Coronary artery (tissue), 2 donors: ENCODE data around the gene SLAMF7.
A peak's percentile ranks its signal among the peaks of the same experiment; 100 is the strongest.

ENCODE experiments used
- DNase-seq: peaks from one replicate; pipeline ENCODE4 v3.0.0-alpha.2; 2017; ENCODE audit warnings: low spot score
- H3K27ac ChIP-seq, 2 donors: fragments of 200-600 bp; sonication (generic); one replicate each; pipeline ENCODE4 v1.5.1; 2016 to 2019
- H3K4me3 ChIP-seq: fragments of 200-600 bp; sonication (generic); 2 replicates; pipeline ENCODE4 v1.5.1; 2016; ENCODE audit warnings: mild to moderate bottlenecking, moderate library complexity
- TF ChIP-seq, protein P1 (sequence below): fragments of 200-600 bp; sonication (generic); IDR thresholded peaks from one replicate; pipeline ENCODE4 v1.5.1; 2019; ENCODE audit warnings: antibody characterized with exemption

The SLAMF7 gene

DNA sequence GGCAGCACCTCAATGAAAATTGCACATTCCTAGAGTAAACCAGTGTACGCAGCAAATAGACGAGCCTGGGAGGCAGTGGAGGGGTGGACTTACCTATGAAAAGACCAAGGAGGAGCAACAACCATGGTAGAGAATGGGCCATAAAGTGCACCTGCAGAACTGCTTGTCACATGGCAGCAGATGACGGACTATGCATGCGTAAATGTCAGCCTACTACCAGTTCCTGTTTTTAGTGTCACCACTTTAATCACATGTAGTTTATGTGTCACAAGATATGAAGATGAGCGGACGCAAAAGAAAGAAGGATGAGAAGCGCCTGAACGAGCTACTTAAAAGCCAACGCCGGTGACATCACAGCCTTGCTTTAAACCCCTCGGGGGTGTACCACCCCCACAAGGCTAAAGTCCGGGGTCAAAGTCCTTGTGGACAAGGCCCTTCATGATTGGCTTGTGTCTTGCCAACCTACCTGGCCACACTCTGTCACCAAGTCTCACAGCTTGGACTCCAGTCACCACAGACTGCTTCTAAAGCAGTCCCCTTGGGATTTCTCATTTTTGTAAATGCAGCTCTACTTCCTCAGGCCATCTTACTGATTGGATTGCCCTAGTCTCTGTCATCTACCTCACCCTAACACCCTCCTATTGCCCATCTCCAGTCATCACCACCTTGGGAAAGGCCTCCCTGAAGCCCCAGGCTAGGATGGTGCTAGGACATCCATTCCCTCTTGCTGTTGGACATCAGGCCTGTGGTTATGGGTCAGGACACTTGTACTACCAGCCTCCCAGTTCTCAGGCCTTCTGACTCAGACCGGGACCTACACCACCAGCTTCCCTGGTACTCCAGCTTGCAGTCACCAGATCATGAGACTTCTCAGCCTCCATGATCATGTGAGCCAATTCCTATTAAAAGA lies 50.9 kb downstream of the SLAMF7 start:
- no peak for DNase-seq
- no peak overlapping the region for H3K4me3 ChIP-seq
- TF ChIP-seq, protein P1, sequence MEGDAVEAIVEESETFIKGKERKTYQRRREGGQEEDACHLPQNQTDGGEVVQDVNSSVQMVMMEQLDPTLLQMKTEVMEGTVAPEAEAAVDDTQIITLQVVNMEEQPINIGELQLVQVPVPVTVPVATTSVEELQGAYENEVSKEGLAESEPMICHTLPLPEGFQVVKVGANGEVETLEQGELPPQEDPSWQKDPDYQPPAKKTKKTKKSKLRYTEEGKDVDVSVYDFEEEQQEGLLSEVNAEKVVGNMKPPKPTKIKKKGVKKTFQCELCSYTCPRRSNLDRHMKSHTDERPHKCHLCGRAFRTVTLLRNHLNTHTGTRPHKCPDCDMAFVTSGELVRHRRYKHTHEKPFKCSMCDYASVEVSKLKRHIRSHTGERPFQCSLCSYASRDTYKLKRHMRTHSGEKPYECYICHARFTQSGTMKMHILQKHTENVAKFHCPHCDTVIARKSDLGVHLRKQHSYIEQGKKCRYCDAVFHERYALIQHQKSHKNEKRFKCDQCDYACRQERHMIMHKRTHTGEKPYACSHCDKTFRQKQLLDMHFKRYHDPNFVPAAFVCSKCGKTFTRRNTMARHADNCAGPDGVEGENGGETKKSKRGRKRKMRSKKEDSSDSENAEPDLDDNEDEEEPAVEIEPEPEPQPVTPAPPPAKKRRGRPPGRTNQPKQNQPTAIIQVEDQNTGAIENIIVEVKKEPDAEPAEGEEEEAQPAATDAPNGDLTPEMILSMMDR: no peak
- H3K27ac ChIP-seq: no peak overlapping the region

DNA sequence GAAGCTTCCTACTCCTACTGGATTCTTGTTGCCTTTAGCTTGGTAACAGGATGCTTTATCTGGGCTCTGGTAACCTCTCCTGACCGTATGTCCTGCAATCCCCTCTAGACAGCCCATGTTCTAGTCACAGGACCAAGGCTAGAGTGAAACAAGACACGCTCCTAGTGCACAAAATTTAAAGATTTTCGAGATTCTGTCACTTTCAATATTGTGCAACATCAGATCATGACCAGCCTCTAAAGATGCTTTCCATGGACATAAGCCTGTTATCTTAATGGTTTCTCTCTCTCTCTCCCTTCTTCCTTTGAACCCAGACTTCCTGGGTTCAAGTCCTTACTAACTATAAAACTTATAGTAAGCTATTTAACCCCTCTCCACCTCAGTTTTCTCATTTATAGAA lies 55.3 kb downstream of the SLAMF7 start:
- TF ChIP-seq, protein P1: no peak
- DNase-seq: no peak
- H3K27ac ChIP-seq: no peak overlapping the region
- no peak overlapping the region for H3K4me3 ChIP-seq

DNA sequence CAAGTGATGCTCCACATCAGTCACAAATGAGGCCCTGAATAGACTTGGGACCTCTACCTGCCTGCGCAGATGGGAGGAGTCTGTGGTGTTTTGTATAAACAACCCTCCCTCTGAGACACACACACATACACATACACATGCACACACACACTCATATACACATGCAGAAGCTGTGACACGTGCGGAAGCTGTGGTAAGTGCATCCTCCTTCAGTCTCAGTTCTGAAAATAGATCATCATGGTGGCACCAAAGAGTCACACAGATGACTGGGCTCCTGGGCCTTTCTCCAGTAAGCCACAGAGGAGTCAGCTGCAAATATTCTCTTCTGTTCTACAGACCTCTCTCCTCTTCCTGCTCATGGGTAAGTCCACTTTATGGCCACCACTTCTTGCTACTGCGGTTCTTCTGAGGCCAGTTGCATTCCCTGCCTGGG lies 56.9 kb downstream of the SLAMF7 start, which contains the start of gene LY9:
Gene LY9 (plus strand): TSS at position 224 of the 433 bp plus-strand sequence. CDS start 14 bp downstream, at position 238.
- TF ChIP-seq, protein P1: no peak
- no peak within 1 kb of the TSS for H3K4me3 ChIP-seq
- no peak for DNase-seq
- peak within 1 kb of the TSS in 1 of 2 donors; percentile 19 for H3K27ac ChIP-seq

DNA sequence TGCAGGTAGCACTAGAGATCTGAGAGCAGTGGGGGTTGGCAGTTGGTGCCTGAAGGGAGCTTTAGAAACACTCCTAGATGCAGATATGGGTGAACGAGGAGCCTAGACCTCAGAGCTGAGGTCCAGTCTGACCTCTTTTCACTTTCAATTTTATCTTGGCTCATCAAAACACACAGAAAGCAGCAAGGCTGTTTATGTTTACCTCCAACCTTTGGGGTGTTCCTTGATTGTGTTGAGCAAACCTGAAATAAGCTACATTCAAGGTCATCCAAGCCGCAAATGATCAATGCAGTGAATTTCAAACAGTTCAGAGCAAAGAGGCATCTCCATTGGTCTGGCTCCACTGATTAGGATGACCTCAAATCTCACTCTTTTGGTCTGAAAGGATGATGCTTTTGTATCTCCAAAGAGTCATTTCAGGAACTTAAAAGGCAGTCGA lies 58.2 kb downstream of the SLAMF7 start:
- no peak overlapping the region for H3K27ac ChIP-seq
- no peak overlapping the region for H3K4me3 ChIP-seq
- TF ChIP-seq, protein P1: no peak
- DNase-seq: no peak

DNA sequence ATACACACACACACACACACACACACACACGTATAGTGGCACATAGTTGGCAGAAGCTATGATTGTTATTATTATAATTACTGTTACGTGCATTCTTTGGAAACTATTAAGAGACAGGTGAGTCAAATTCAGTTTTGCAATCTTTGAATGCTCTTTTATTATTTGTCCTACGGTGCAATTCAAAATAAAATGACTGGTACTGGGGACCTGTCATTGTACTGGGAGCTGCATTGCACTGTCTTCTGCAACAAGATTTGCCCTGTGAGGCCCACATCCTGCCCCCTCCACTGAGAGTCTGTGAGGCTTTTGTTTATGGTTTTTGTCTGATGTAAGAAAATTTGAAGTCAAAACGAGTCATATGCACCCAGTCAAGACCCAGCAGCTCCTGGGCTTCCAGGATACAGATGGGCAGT lies 58.8 kb downstream of the SLAMF7 start:
- H3K27ac ChIP-seq: no peak overlapping the region
- H3K4me3 ChIP-seq: no peak overlapping the region
- no peak for DNase-seq
- TF ChIP-seq, protein P1: no peak

DNA sequence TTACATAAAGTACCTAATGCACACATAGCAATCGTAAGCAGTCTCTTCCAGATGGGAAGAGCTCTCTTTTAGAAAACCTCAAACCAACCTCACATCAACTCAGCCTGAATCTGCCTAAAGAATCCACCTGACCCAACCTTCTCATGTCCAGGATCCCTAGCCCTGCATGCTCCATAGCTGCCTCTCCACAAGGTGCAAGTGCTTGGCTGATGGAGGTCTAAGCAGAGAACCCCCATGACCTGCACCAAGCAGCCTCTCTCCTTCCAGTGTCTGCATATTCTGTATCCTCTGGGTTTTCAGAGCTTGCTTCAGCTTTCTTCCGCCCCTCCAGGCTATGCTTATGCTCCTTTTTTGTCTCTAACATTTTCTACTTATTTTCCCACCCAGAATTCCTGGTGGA lies 59.4 kb downstream of the SLAMF7 start:
- Histone ChIP-seq H3K4me3 (no peak overlapping the region), H3K27ac (no peak overlapping the region)
- TF ChIP-seq, protein P1: no peak
- DNase-seq: no peak

DNA sequence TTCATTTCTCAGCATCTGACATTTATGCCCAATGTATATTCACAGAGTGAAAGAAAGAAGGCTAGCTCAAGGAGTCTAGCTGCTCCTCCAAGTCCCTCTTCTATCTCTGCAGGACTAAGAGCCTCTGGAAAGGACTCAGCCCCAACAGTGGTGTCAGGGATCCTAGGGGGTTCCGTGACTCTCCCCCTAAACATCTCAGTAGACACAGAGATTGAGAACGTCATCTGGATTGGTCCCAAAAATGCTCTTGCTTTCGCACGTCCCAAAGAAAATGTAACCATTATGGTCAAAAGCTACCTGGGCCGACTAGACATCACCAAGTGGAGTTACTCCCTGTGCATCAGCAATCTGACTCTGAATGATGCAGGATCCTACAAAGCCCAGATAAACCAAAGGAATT lies 60.6 kb downstream of the SLAMF7 start:
- TF ChIP-seq, protein P1: no peak
- no peak for DNase-seq
- Histone ChIP-seq H3K4me3 (no peak overlapping the region), H3K27ac (no peak overlapping the region)
